Measurements from ENCODE around the gene MYO9B.

Gene MYO9B

DNA sequence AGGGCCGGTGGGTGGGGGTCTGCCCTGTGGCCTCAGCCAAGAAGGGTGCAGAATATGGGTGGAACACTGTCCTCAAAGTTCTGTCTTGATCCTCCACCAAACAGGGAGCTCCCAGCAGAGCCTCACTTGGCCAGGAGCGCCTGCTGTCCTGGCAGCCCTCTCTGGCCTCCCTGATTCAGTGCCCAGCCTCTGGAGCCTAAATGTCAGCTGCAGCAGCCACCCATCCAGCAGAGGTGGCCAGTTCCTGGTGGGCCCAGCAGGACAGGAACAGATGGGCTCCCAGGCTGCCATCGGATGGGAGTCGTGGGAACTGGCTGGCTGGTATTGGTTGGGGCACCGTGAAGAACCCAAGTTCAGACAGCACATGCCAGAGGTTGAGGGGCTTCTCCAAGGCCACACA, 137.8 kb downstream of the MYO9B start:
- DNase-seq (ENCODE audit: low read depth in 2 of 2) = no peak

DNA sequence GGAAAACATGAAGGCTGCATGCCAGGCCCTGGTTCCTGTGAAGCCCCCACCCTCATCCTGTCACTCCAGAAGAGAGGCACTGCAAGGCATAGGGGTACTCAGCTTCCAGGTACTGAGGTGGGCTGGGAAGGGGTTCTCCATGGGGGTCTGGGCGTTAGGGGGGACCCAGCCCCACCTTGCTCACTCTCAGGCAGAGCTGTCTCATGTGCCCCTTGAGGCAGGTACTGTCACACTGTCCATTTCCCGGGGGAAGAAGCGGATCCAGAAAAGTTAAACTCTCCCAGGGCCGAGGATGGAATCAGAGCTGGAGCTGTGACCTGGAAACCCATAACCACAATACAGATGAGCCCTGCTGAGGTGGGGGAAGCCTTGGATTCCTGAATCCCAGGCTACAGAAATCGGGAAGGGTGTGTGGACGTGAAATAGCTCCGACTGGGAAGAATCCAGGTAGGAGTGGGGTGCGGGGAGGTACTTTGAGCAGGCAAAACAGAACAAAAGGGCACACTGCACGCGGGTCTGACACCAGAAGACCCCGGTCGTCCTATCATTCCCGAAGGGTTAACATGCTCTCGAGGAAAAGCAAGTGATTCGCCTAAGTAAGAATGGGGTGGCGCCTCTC, 139.0 kb downstream of the MYO9B start:
- DNase-seq (ENCODE audit: low read depth in 2 of 2) = no peak

DNA sequence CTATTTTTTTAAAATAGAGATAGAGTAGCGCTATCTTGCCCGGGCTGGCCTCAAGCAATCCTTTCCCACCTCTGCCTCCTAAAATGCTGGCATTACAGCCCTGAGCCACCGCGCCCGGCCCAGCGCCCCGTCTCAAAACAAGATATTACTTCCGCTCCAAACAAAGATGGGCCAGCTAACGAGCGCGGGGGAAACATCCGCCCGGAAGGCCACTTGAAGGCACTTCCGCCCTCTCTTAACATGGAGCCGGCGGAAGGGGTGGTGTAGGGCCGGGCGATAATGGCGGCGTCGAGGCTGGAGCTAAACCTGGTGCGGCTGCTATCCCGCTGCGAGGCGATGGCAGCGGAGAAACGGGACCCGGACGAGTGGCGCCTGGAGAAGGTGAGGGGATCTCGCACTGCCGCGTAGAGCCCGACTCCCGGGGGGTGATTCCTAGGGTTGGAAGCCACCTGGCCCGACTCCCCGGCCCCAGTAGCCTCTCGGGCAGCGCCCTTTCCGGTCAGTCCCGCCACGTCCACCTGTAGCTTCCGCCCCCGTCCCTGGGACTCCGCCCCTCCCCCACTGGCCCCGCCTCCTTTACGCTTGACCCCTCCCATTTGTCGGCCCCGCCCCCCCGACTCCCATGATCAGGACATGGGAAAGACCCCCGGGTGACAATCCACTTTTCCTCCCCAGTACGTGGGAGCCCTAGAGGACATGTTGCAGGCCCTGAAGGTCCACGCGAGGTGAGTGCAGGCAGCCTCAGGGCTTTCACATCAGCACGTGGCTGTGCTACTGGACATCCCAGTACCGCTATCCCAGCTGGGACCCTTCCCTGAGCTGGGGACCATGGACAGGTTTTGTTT, 139.8 kb downstream of the MYO9B start, which contains the start of gene USE1:
Gene USE1, plus strand, starts transcription at position 231 of the 845 bp plus-strand sequence. Its CDS starts 49 bp downstream, at position 280.
- peak; percentile 70 to 72 for DNase-seq (ENCODE audit: low read depth in 2 of 2)

DNA sequence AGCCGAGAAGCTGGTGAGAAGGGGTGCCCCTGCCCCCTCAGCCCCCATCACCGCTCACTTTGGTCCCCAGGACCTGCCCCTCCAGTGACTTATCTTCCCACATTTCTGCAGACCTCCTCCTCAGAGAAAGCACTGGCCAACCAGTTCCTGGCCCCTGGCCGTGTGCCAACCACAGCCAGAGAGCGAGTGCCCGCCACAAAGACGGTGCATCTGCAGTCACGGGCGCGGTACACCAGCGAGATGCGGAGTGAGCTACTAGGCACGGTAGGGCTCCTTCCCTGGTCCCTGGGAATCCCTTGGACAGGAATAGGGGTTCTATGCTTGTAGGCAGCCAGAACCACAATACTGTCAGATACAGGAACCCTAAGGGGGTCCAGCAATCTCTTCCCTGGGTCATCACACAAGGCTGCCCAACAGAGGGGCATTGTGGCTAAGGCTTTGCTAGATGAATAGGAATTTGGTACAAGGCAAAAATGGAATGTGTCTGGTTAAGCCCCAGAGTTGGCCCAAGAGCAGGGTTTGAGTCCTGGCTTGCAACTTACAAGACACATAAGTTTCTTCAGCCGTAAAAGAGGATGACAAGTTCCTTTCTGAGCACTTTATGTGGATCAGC, 140.6 kb downstream of the MYO9B start:
- DNase-seq (ENCODE audit: low read depth in 2 of 2) = no peak

DNA sequence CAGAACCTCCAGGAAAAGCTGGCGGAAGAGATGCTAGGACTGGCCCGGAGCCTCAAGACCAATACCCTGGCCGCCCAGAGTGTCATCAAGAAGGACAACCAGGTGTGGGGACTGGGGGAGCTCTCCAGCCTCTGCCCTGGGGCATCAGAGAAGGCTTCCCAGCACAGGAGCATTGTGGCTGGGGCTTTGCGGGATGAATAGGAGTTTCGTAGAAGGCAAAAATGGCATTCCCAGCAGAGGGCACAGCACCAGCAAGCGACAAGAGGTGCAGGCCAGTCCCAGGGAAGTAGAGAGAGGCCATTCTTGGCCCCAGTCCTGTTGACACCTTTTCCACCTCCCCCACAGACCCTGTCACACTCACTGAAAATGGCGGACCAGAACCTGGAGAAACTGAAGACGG, 143.7 kb downstream of the MYO9B start:
- DNase-seq (ENCODE audit: low read depth in 2 of 2) = no peak

DNA sequence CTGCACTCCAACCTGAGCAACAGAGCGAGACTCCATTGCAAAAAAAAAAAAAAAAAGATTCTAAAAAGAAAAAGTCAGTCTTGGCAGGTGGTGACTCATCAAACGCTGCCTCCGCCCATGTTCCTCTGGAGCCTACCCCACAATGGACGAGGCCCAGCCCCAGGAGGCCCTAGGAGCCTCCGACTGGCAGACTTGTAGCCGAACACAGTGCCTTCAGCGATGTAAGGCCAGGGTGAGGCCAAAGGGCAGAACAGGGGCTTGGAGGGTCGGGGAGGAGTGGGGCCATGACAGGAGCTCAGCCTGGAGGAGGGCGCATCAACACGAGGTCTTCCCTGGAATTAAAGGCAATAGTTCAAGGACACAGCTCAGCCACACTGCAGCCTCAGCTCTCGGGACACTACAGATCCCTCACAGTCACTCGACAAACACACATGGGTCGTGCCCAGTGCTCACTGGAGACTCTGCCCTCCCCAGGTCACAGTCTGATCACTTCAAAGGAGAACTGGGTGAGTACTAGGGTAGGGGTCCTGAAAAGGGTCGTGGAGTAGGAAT, 144.7 kb downstream of the MYO9B start:
- no peak for DNase-seq (ENCODE audit: low read depth in 2 of 2)

DNA sequence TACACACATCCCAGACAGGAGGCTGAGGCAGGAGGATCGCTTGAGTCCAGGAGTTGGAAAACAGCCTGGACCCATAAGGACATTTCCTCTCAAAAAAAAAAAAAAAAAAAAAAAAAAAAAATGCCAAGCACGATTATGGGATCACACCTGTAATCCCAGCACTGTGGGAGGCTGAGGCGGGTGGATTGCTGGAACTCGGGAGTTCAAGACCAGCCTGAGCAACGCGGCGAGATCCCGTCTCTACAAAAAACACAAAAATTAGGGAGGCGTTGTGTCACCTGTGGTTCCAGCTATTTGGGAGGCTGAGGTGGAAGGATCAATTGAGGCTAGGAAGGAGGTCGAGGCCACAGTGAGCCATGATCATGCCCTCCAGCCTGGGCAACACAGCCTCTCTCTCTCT, 149.5 kb downstream of the MYO9B start:
- no peak for DNase-seq (ENCODE audit: low read depth in 2 of 2)

DNA sequence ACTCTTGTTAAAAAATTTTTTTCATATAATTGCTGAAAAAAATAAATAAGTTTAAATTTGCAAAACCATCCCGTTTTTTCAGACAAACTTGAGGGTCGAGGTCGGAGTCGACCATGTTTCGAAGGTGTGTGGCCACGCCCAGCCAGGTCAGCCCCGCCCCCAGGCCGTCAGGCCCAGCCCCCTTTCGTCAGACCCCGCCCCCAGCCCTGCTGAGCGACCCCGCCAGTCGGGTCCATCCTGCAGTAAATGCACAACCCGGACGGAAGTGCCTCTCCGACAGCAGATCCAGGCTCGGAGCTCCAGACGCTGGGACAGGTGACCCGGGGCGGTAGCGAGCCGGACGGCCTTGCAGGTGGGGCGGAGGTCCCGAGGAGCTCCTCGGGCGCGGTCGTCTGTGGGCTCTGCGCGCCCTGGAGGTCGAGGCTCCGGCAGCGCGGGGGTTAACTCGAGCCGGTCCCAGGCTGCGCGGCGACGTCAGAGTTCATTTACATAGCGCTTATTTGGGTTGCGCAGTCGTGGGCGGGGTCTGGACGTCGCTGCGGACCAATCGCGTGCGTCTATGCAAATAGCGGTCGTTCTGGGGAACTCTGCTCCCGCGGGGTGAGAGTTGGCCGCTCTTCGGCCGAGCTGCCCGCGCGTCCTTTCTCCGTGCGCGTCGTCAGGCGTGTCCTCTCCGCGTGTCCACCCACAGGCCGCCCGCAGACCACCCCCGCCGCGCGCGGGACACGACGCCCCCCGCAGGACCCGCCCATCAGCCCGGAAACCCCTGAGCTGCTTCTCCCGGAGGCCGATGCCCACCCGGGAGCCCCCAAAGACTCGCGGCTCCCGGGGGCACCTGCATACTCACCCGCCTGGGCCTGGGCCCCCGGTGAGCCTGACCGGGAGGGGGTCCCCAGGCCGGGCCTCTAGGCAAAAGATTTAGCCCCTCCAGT, 150.7 kb downstream of the MYO9B start, which contains the start of gene OCEL1:
Gene OCEL1, plus strand, starts transcription at position 225 of the 932 bp plus-strand sequence. Its CDS starts 22 bp downstream, at position 247.
- peak; percentile 92 to 97 for DNase-seq (ENCODE audit: low read depth in 2 of 2)

DNA sequence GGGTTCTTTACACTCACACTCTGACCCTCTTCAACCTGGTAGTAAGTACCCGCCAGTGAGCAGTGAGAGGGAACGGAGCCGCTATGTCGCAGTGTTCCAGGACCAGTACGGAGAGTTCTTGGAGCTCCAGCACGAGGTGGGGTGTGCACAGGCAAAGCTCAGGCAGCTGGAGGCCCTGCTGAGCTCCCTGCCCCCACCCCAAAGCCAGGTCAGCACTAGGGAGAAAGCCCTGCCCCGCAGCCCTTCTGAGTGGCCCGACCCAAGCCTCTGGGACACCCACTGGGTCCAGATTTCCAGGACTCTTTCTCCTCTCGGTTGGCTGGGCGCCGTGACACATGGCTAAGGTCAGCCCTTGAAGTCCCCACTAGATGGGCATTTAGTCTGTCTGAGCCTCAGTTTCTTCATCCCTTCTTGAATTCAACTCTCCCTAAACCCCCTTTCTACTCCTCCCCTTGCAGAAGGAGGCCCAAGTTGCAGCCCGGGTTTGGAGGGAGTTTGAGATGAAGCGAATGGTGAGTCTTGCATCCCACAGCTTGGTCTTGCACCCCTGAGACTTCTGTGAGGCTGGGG, 152.3 kb downstream of the MYO9B start:
- DNase-seq (ENCODE audit: low read depth in 2 of 2) = no peak

DNA sequence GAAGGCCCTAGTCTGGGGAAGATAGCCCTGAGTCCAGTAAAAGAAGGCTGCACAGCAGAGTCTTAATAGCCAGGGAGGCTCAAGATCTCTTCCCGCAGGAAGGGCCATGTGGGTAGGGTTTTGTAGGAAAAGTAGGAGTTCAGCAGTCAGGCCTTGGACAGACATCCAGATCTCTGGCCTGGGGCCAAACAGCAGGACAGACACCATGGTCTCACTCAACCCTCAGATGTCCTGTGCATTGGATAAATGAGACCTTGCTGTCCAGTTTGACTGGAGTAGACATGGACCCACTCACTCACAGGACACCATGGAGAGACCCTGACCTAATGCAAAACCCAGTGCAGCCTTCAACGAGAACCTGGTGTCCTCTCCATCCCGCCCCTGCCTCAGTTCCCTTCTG, 154.3 kb downstream of the MYO9B start:
- no peak for DNase-seq (ENCODE audit: low read depth in 2 of 2)

DNA sequence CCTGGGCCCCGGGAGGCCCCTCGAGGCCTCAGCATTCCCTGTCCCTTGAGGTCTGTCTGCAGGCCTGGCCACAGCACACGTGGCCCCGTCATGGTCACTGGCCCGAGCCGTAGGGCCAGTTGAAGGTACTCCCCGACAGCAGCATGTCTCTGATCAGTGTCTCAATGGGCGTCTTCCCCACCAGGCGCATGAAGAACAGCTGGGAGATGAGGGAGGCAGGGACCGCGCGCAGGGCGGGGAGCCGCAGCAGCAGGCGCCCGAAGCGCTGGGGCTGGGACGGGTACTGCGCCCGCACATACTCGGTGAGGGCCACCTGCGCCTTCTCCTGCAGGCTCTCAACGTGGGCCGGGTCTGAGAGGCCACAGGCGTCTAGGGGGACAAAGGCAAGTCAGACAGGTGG, 156.7 kb downstream of the MYO9B start:
- DNase-seq (ENCODE audit: low read depth in 2 of 2) = no peak

DNA sequence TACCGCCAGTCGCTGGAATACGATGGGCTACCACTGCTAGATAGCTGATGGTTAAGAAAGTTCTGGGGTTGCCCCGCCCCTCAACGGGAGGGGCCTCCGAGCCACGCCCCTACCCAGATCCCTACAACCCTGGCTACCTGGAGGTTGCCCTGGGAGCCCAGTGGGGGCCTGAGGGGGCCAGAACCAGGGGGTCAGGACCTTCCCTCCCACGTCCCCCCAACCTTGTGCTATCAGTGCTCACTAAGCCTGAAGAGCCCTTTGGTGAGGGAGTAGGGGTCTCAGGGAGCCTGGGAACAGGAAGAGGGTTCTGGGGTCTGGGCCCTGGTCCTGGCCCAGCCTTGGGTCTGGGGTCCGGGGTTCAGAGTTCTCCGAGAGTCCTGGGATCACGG, 159.3 kb downstream of the MYO9B start:
- DNase-seq (ENCODE audit: low read depth in 2 of 2) = peak; percentile 56 to 61

DNA sequence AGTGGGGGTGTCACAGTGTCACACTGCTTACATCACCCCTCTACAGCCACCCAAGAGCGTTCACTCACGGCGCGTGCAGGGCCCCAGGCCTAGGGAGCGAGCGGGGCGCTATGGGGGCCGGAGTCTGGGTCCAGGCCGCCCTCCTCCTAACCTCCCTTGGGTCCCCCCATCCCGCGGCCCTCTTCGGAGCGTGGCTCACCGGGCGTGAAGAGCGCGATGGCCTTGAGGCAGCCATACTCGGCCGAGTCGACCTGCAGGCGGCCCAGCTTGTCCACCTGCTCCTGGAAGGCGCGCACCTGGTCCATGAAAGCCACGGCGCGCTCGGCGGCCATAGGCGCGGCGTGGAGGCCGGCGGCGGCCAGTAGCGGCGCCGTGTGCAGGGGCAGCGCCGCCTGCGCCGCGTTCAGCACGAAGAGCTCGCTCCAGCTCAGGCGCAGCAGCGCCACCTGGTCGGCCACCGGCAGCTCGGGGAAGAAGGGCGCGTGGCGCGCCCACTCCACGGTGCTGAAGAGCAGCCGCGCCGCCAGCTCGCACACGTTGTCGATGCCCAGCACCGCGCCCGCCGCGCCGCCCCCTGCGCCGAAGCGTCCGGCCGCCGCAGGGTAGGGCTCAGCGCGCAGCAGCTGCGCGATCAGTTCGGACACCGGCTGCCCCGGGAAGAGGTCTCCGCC, 159.9 kb downstream of the MYO9B start:
- DNase-seq (ENCODE audit: low read depth in 2 of 2) = peak; percentile 59 to 62

DNA sequence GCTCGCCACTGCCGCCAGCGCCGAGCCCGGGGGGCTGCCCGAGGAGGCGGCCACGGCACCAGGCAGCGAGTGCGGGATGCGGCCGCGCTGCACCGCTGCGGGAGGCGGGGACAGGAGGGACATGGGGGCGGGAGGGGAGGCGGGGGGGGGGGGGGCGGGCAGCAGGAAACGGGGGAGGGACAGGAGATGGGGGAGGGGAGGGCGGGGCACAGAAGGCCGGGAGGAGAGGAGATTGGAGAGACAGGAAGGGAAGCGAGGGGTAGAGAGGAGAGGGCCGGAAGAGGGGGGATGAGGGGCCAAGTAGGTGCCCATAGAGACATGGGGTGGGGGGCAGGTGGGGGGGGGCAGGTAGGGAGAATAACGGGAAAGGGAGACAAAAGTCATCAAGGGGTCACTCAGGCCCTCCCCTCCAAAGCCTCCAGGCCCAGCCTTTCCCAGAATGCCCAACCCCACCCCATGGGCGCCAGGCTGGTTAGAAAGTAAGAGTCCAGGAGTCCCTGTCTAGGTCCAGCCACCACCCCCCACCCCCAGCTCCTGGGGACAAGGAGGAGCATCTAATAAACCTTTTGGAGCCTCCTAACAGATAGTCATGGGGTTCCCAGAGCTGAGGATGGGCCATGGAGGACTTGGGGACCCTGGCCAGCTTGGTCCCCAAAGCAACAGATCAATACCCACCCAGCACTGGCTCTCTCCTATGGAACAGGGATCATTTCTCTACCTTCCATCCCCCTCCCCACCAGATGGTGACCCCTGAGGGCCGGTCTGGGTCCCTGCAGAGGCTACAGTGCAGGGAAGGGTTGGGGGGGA, 160.6 kb downstream of the MYO9B start:
- DNase-seq (ENCODE audit: low read depth in 2 of 2) = no peak

DNA sequence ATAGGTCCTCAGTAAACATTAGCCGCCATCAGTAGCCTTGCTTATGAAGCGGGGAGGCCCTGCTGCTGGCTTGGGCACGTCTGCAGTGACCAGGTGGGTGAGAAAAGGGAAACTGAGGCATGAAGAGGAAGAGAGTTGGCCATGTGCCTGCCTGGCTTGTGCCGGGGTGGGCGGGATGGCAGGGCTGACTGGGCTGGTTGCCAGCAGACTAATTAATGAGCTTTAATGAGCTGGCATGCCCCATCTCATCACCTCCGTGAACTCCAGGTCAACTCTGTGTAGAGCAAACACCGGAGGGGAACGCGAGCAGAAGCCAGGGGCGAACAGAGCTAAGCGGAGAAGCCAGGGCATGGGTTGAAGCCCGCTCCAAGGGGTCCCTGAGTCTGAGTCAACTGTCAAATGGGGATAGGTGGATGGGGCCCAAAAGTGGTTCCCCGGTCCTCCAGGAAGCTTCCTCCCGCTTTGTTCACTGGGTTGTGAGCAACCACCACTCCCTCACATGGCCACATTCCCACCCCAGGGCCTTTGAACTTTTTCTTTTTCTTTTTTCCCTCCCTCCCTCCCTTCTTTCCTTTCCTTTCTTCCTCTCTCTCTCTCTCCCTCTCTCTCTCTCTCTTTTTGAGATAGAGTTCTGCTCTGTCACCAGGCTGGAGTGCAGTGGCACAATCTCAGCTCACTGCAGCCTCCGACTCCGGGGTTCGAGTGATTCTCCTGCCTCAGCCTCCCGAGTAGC, 161.4 kb downstream of the MYO9B start:
- DNase-seq (ENCODE audit: low read depth in 2 of 2) = no peak

DNA sequence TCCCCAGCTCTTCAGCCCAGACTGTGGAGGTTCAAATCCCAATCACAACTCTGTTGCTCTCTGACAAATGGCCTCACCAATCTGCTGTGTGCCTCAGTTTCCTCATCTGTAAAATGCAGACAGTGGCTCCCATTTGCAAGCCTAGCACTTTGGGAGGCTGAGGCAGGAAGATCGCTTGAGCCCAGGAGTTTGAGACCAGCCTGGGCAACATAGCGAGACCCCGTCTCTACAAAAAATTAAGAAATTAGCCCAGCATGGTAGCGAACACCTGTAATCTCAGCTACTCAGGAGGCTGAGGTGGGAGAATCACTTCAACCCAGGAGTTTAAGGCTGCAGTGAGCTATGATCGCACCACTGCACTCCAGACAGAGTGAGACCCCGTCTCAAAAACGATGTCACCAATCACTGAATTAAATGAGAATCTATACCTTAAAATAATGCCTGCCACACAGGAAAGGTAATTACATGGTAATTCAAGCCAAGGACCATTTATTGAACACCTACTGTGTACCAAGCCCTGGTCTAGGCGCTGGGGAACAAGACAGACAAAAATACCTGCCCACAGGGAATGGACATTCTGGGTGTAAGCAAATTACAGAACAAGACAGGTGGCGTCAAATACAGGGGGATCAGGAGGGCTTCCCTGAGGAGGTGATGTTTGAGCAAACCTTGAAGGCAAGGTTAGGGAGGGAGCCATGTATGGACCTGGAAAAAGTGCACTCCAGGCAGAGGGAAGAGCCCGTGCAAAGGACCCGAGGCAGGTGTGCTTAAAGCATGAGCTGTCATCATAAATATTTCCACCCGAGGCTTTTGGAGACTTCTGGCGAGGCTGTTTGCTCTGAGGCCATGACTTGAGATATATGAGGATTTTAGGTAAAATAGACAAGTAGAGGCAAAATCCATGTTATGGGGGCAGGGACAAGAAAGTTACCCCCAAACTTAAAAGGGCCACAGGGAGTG, 162.4 kb downstream of the MYO9B start:
- DNase-seq (ENCODE audit: low read depth in 2 of 2) = no peak

DNA sequence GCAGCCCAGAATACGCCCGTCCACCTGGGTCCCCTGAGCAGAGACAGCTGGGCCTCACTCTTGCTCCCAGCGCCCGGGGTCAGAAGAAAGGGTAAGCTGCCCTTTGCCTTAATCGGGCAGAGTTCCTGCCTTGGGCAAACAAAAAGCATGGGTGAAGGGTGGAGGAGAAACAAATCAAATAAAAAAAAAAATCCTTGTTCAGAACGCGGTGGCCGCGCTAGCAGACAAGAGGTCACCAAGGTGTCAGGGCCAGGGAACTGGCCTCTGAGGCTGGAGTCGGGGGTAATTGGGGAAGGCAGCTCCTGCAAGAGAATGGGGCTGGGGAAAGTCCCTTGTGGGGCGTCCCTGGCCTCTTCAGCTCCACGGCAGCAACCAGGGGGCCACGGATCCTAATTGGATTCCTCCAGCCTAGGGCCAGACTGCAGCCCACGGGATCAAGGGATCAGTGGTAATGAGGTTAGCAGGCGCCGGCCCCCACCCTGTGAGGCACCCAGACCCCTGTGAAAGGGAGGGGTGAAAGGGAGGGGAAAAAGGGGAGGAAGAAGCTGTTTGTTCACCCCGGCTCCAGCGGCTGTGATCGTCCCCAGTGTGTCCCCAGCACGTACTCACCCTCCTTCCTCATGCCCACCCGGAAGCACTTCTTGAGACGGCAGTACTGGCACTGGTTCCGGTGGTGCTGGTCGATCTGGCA, 164.6 kb downstream of the MYO9B start:
- DNase-seq (ENCODE audit: low read depth in 2 of 2) = no peak

All from stimulated activated CD8-positive, alpha-beta memory T cell treated with anti-CD3 and anti-CD28 coated beads, Interleukin-2, amount 100 ng/mL, for 48 hours (primary cell).